ENCODE measurements around the gene ARHGAP15. TPM values are rescaled to one million over a fixed set of nuclear protein-coding genes. Genes with fewer than 3 reads are reported as not detected.

ARHGAP15 gene
- total RNA-seq, 1 experiment from 2014 or later, result not detected

DNA sequence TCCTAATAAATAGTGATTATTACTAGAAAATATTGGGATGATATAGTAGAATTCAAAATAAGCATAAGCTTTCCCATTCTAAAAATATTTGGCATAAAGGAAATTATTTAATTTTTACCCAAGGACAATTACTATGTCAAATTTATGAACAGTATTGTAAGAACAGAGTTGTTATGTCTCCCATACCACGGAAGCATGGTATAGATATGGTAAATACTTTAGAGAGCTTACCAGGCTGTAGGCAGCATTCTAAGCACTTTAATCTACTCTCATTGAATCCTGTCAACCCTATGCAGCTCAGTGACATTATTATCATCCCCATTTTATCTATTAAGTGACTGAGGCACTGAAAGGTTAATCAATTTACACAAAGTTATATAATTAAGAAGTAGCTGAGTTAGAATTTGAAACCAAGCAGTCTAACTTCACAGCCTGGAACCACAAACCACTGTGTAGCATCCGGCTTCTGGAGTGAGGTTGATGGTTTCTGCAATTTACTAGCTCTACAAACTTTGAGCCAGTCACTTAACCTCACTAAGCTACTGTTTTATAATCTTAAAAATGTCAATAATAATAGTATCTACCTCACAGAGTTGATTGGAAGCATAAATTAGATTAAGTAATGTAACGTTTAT, 323.7 kb downstream of the ARHGAP15 start:
- H3K4me3 ChIP-seq, result no peak overlapping the region
- ChIA-PET CTCF (no interaction called here), POLR2A (ENCODE audit: unreplicated experiment) (no interaction called here)
- no peak overlapping the region for H3K4me2 ChIP-seq
- H3F3A ChIP-seq (ENCODE audit: insufficient read depth, low read depth), result no peaks in the 10 kb centered on the region
- H3K9me2 ChIP-seq (ENCODE audit: insufficient read depth), result no peaks in the 10 kb centered on the region
- no peaks in the 10 kb centered on the region; the same call in 1 of the 2 replicates for H4K20me1 ChIP-seq (ENCODE audit: insufficient read depth)
- no peaks in the 10 kb centered on the region for H3K9me3 ChIP-seq (ENCODE audit: insufficient read depth, low read depth)
- BruUV-seq (replicated peaks), result no TSS peak
- H2AFZ ChIP-seq, result peak overlapping the region; percentile 33; the same call in 1 of the 2 replicates
- TF ChIP-seq, protein P1, sequence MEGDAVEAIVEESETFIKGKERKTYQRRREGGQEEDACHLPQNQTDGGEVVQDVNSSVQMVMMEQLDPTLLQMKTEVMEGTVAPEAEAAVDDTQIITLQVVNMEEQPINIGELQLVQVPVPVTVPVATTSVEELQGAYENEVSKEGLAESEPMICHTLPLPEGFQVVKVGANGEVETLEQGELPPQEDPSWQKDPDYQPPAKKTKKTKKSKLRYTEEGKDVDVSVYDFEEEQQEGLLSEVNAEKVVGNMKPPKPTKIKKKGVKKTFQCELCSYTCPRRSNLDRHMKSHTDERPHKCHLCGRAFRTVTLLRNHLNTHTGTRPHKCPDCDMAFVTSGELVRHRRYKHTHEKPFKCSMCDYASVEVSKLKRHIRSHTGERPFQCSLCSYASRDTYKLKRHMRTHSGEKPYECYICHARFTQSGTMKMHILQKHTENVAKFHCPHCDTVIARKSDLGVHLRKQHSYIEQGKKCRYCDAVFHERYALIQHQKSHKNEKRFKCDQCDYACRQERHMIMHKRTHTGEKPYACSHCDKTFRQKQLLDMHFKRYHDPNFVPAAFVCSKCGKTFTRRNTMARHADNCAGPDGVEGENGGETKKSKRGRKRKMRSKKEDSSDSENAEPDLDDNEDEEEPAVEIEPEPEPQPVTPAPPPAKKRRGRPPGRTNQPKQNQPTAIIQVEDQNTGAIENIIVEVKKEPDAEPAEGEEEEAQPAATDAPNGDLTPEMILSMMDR (conservative IDR thresholded peaks at IDR 0.05), result no peak
- TF ChIP-seq EZH2 (IDR thresholded peaks at IDR 0.05; ENCODE audit: low read depth), result no peak
- no peaks in the 10 kb centered on the region for H3K4me1 ChIP-seq (replicated peaks; ENCODE audit: insufficient read depth)
- no peaks in the 10 kb centered on the region for H3K36me3 ChIP-seq (ENCODE audit: low read depth)
- intact Hi-C loops (cut with micrococcal nuclease; ENCODE audit: unreplicated experiment), result no loop called here
- no peak for DNase-seq
- H3K27me3 ChIP-seq (ENCODE audit: insufficient read depth, low read depth), result no peaks in the 10 kb centered on the region
- no peaks in the 10 kb centered on the region for H3K79me2 ChIP-seq (ENCODE audit: low read depth)
- H3K27ac ChIP-seq, result no peak overlapping the region

DNA sequence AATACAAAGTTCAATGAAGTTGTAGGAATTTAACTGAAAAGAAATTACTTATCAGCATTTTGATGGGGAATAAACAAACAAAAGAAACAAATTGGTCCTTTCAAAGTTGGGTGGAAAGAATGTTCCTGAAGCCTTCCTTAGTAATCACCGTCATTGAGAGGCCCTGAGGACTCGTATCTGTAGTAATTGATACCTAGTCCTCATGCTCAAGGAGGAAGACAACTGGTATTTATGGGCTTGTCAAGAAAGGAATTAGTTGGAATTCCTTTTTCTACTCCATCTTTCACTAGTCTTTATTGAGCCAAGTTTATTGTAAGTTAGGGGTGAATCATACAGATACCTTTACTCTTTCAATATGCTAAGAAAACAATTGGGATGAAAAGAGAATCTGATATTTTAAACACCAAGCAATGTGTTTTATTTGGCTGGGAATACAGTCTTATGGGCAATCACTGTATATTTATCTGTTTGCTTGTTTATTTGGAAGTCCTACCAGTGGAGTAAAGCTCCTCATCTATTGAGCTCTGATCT, 324.8 kb downstream of the ARHGAP15 start:
- Histone ChIP-seq H3K9me2 (ENCODE audit: insufficient read depth) (no peaks in the 10 kb centered on the region), H3K79me2 (ENCODE audit: low read depth) (no peaks in the 10 kb centered on the region), H3K4me1 (replicated peaks; ENCODE audit: insufficient read depth) (no peaks in the 10 kb centered on the region), H3K27me3 (ENCODE audit: insufficient read depth, low read depth) (no peaks in the 10 kb centered on the region), H4K20me1 (ENCODE audit: insufficient read depth) (no peaks in the 10 kb centered on the region; the same call in 1 of the 2 replicates), H3K4me2 (no peak overlapping the region), H2AFZ (no peak overlapping the region), H3K4me3 (no peak overlapping the region), H3K36me3 (ENCODE audit: low read depth) (no peaks in the 10 kb centered on the region), H3F3A (ENCODE audit: insufficient read depth, low read depth) (no peaks in the 10 kb centered on the region), H3K9me3 (ENCODE audit: insufficient read depth, low read depth) (no peaks in the 10 kb centered on the region), H3K27ac (no peak overlapping the region)
- BruUV-seq (replicated peaks), result no TSS peak
- no peak for DNase-seq
- TF ChIP-seq, protein P1 (conservative IDR thresholded peaks at IDR 0.05), result no peak
- TF ChIP-seq EZH2 (IDR thresholded peaks at IDR 0.05; ENCODE audit: low read depth), result no peak
- intact Hi-C loops (cut with micrococcal nuclease; ENCODE audit: unreplicated experiment), result no loop called here
- ChIA-PET CTCF (no interaction called here), POLR2A (ENCODE audit: unreplicated experiment) (no interaction called here)

DNA sequence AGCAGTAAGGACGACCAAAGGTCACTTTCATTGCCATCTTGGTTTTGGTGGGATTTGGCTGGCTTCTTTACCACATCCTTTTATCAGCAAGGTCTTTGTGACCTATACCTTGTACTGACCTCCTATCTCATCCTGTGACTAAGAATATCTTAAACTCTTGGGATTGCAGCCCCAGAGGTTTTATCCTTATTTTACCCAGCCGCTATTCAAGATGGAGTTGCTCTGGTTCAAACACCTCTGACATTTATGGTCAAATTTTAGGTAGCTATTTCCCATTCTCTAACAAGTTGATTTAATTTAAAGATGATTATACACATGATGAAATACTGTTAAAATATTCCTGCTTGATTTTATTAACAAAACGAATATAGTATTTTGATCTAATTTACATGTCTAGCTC, 326.1 kb downstream of the ARHGAP15 start:
- Histone ChIP-seq H3K4me1 (replicated peaks; ENCODE audit: insufficient read depth) (no peaks in the 10 kb centered on the region), H3K4me3 (no peak overlapping the region), H3K9me3 (ENCODE audit: insufficient read depth, low read depth) (no peaks in the 10 kb centered on the region), H3K4me2 (no peak overlapping the region), H3K79me2 (ENCODE audit: low read depth) (no peaks in the 10 kb centered on the region), H3K27ac (no peak overlapping the region), H3K27me3 (ENCODE audit: insufficient read depth, low read depth) (no peaks in the 10 kb centered on the region), H3F3A (ENCODE audit: insufficient read depth, low read depth) (no peaks in the 10 kb centered on the region), H3K36me3 (ENCODE audit: low read depth) (no peaks in the 10 kb centered on the region), H2AFZ (no peak overlapping the region), H4K20me1 (ENCODE audit: insufficient read depth) (no peaks in the 10 kb centered on the region; the same call in 1 of the 2 replicates), H3K9me2 (ENCODE audit: insufficient read depth) (no peaks in the 10 kb centered on the region)
- no peak for TF ChIP-seq EZH2 (IDR thresholded peaks at IDR 0.05; ENCODE audit: low read depth)
- TF ChIP-seq, protein P1 (conservative IDR thresholded peaks at IDR 0.05), result no peak
- POLR2A ChIA-PET (ENCODE audit: unreplicated experiment), result no interaction called here
- DNase-seq, result no peak
- CTCF ChIA-PET, result no interaction called here
- no TSS peak for BruUV-seq (replicated peaks)
- intact Hi-C loops (cut with micrococcal nuclease; ENCODE audit: unreplicated experiment), result no loop called here
